SH-SY5Y (cell line): Measurements from ENCODE around the gene APBB1IP.

Source experiments
- GATA2 ChIP-seq: IDR thresholded peaks from 2 replicates; pipeline ENCODE4 v1.6.1; 2011; ENCODE audit warnings: mild to moderate bottlenecking, low read depth, low read length
- GATA3 ChIP-seq: IDR thresholded peaks from 2 replicates; pipeline ENCODE4 v1.6.1; 2011; ENCODE audit warnings: low read depth, mild to moderate bottlenecking, low read length, moderate library complexity

DNA sequence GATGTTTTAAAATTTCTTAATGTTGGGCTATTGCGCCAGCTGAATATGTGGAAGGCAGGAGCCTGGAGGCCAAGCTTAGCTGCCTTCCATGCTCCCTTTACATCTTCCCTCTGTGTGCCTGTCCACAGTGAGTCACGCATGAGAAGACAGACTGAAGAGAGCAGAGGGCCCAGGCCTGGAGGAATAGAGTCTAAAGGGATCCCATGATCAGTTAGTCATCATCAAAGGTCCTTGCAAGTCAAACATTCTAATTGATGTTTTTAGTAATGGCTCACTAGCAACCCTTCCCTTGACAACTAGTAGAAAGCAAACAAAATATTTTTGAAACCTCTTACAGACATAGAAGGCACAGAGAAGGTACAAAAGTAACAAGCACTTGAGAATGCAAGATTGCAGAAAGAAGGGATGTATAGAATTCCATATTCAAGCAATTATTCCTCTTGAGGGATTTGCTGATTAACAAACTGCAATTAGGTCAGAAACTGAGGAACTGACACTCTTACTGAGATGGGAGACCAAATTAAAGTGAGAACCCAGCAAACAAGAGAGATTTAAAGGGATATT is 30.7 kb upstream of the APBB1IP start:
- TF ChIP-seq GATA3 (no peak), GATA2 (no peak)
